Fibroblast of pulmonary artery (primary cell): ENCODE measurements around the gene CCDC127.
"Not testable (repeated sequence)": the region's sequence is repeated elsewhere in the genome, so short reads cannot be mapped to it uniquely, and the experiment has no call there.

ENCODE experiments used
- DNase-seq: peaks from one replicate; pipeline ENCODE4 v3.0.0-alpha.2; 2010; ENCODE audit warnings: low read depth
- H3K4me3 ChIP-seq: replicated peaks from 2 replicates; pipeline ENCODE4 v1.5.1; 2011; ENCODE audit warnings: low read depth, mild to moderate bottlenecking, control low read depth, low read length, moderate library complexity
- TF ChIP-seq, protein P1 (sequence below): IDR thresholded peaks from 2 replicates; pipeline ENCODE4 v1.5.1; 2011; ENCODE audit warnings: mild to moderate bottlenecking, control low read depth, low read length, inconsistent platforms; ENCODE audit errors: missing control alignments

The CCDC127 gene

DNA sequence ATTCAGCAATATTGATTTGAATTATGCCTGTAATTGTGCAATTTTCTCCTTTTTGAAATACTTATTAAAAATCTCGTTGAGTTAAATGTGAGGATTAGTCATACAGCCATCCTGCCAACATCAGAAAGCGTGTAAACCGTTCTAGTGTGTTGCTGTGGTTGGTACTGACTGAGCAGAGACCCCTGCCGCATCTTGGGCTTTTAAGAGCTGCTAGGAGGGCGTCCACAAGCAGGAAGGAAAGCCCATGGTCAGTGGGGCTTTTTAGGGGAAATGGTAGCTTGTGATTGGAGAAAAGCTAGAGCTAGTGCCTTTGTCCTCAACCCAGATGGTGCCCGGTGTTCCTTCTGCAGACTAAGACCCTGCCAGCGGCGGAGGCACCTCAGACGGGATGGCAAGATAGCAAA, 1.5 kb upstream of the CCDC127 start:
- H3K4me3 ChIP-seq, result peak overlapping the region; percentile 89
- DNase-seq, result peak; percentile 32
- TF ChIP-seq, protein P1, sequence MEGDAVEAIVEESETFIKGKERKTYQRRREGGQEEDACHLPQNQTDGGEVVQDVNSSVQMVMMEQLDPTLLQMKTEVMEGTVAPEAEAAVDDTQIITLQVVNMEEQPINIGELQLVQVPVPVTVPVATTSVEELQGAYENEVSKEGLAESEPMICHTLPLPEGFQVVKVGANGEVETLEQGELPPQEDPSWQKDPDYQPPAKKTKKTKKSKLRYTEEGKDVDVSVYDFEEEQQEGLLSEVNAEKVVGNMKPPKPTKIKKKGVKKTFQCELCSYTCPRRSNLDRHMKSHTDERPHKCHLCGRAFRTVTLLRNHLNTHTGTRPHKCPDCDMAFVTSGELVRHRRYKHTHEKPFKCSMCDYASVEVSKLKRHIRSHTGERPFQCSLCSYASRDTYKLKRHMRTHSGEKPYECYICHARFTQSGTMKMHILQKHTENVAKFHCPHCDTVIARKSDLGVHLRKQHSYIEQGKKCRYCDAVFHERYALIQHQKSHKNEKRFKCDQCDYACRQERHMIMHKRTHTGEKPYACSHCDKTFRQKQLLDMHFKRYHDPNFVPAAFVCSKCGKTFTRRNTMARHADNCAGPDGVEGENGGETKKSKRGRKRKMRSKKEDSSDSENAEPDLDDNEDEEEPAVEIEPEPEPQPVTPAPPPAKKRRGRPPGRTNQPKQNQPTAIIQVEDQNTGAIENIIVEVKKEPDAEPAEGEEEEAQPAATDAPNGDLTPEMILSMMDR, result no peak

DNA sequence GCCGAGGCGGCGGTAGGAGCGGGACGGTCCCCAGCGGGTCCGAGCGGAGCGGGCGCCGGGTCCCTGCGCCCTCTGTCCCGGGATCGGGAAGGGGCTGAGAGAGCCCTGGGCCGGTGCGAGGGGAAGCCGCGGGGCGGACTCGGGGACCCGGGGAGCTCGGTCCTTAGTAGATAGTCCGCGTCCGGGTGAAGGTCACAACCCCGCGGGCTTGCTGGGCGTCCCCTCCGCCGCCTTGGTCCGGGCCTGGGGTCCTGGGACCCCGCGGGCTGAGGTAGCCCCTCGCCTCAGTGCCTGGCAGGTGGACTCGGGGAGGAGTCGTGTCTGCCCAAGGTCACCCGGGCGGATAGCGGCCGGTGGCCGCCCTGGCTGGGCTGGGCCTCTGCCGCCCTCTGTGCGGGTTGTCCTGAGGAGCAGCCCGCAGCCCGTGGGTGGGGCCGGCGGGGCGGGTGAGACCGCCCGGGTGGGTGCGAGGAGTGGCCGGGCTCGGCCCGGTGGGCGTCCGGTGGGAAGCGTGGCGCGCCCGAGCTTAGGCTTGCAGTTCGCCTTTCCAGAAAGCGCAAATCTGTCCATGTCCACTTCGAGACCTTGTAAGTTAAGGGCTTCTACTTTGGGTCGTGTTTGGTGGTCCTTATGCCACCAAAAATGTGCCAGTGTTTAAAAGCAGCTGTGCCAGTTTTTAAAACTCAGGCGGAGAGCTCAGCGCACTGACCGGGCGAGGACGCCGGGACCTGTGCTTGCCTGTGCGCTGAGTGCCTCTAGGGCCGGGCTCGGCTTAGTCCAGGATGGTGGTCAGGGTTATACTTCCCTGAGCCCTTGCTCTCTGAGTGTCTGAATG, 721 bp upstream of the CCDC127 start:
- peak overlapping the region; percentile 89 for H3K4me3 ChIP-seq
- peak; percentile 44 for DNase-seq
- TF ChIP-seq, protein P1, result no peak

DNA sequence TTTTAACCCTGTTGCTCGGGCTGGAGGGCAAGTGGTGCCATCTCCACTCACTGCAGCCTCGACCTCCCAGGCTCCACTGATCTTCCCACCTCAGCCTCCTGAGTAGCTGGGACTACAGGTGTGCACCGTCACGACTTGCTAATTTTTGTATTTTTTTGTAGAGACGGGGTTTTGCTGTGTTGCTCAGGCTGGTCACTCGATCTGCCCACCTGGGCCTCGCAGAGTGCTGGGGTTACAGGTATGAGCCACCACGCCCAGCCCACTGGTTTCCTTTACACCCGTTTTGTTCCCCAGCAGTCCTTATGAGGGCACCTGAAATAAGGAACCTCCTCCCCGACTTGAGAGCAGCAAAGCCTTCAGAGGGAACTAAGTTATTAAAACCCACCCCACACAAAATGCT, 1.9 kb downstream of the CCDC127 start:
- DNase-seq, H3K4me3 ChIP-seq: not testable (repeated sequence)

DNA sequence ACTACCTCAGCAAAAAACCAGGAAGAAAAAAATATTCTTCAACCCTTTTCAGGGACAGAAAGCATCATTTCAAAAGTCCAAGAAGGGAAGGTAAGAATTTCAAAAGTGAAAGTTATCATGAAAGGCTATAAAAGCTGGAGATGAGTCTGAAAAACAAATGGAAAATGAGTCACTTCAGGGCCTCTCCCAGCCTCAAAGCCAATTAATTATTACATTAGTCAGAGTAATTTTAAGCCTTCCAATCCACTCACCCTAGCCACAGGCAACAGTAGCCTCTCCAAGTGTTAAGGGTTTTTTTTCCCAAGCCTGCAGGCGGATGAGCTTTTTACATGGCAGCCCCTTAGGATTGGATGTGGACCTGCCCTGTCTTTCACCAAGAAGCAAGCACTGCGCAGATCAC, 2.7 kb downstream of the CCDC127 start:
- DNase-seq, H3K4me3 ChIP-seq: not testable (repeated sequence)

DNA sequence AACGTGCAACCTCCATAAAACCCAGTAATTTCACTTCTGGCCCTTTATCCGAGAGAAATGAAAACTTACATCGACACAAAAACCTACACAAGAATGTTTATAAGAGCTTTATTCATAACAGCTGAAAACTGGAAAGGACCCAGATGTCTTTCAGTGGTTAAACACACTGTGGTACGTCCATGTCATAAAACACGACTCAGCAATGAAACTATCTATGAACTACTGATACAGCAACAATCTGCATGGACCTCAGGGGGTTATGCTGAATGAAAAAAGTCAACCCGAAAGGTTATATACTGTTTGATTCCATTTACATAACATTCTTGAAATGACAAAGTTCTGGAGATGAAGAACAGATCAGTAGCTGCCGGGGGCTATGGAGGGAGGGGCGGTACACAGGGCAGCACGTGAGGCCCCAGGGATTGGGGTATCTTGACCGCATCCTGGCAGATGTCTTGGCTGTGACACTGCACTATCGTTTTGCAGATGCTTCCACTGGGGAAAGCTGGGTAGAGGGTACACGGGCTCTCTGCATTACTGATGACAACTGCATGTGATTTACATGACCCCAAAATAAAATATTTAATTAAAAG, 4.1 kb downstream of the CCDC127 start:
- no peak for DNase-seq
- TF ChIP-seq, protein P1, result no peak
- no peak overlapping the region for H3K4me3 ChIP-seq

DNA sequence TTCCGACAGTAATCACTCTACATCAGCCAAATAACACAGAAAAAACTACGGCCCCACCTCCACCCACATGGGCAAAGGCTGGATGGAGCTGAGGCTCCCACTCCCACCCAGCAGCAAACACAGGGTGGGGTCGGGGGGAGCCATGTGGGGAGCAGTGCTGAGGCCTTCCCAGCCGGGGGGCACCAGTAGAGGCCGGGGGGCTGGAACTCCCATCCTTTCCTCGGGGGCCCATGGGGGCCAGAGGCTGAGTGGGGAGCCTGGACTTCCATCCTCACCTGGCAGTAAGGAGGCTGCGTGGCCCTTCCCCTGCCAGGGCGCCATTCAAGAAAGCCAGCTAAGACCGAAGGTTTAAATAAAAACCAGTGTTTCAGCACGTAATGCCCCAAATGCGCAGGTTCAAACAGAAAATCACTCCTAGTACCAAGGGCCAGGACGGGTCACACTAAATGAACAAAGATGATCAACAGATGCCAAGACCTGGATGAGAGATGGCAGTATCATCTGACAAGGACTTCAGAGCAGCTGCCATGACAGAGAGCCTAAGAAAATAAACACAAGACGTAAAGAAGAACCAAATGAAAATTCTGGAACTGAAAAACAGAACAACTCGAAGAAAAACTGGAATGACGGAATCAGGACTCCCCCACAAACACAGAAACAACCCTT, 9.4 kb downstream of the CCDC127 start:
- no peak for DNase-seq
- TF ChIP-seq, protein P1, result no peak

DNA sequence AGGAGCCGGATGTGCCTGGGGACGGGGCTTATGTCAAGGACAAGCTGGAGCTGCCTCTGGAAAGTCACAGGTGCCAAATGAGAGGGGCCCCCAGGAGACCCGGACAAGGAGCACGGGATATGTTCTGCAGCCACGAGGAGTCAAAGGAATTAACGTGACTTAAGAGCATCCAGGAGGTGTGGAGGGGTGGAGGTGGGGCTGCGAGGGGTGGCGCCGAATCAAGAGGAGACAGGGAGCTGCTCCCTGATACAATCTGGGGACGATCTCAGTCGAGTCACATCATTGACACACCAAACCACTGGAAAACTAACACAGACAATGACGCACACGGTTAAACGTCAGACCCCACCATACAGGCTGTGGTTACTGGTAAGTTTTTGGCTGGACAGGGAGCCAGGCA, 10.4 kb downstream of the CCDC127 start:
- no peak for DNase-seq
- no peak overlapping the region for H3K4me3 ChIP-seq
- TF ChIP-seq, protein P1, result no peak

More for the DNA sequence above, 9.4 kb downstream of the CCDC127 start:
- H3K4me3 ChIP-seq, result no peak overlapping the region
